ENCODE measurements around the gene SPAG4. TPM values are rescaled to one million over a fixed set of nuclear protein-coding genes. Genes with fewer than 3 reads are reported as not detected.

Gene SPAG4
- polyA plus RNA-seq, 3 donors, result 0.12 to 0.51 TPM; not detected in 1

GRCh38 chr20:35578469-35578868 lies 37.2 kb upstream of the SPAG4 start:
- Histone ChIP-seq H3K4me3 (replicated peaks in 1 of 3; ENCODE audit: low read depth in 2 of 3, low read length in 3 of 3) (no peak overlapping the region), H3K9me3 (replicated peaks in 1 of 2; ENCODE audit: control insufficient read depth in 1 of 2, insufficient read depth in 1 of 2, low read length in 2 of 2) (peaks cover 0 to 6% of the 10 kb centered on the region in 2 donors), H3K27me3 (ENCODE audit: control insufficient read depth in 2 of 2, insufficient read depth in 2 of 2, low read length in 2 of 2) (no peaks in the 10 kb centered on the region), H3K4me1 (ENCODE audit: control insufficient read depth in 1 of 2, insufficient read depth in 2 of 2, low read length in 2 of 2) (no peaks in the 10 kb centered on the region), H3K4me2 (replicated peaks; ENCODE audit: extremely low read depth, low read length, poor library complexity, severe bottlenecking) (no peak overlapping the region), H3K79me2 (ENCODE audit: insufficient read depth, low read length) (no peaks in the 10 kb centered on the region), H3K9ac (ENCODE audit: insufficient read depth, low read length, poor library complexity, severe bottlenecking) (no peak overlapping the region), H3K36me3 (replicated peaks in 1 of 2; ENCODE audit: control insufficient read depth in 1 of 2, insufficient read depth in 2 of 2, low read length in 2 of 2) (no peaks in the 10 kb centered on the region), H2AFZ (ENCODE audit: insufficient read depth, low read depth, low read length, poor library complexity, severe bottlenecking) (no peak overlapping the region), H3K27ac (ENCODE audit: low read depth in 1 of 2, low read length in 2 of 2) (no peak overlapping the region), H4K20me1 (ENCODE audit: insufficient read depth, low read length) (no peaks in the 10 kb centered on the region)
- Mint-ChIP-seq H3K9me3 (peaks cover 4 to 18% (median 10%) of the 10 kb centered on the region in 7 donors), H3K27ac (no peak overlapping the region), H3K4me1 (no peaks in the 10 kb centered on the region), H3K4me3 (no peak overlapping the region), H3K36me3 (no peaks in the 10 kb centered on the region), H3K27me3 (ENCODE audit: low read depth in 3 of 3) (peaks cover 4 to 6% (median 4%) of the 10 kb centered on the region in 3 donors)
- intact Hi-C loops (cut with micrococcal nuclease), result no loop called here
- no peak for DNase-seq
- TF ChIP-seq CTCF (IDR thresholded peaks at IDR 0.05), result no peak
- 91% methylated on average over 8 of the region's 8 CpGs for WGBS (ENCODE audit: insufficient coverage)

GRCh38 chr20:35579196-35579595 lies 36.4 kb upstream of the SPAG4 start:
- Histone ChIP-seq H3K79me2 (ENCODE audit: insufficient read depth, low read length) (no peaks in the 10 kb centered on the region), H3K27me3 (ENCODE audit: control insufficient read depth in 2 of 2, insufficient read depth in 2 of 2, low read length in 2 of 2) (no peaks in the 10 kb centered on the region), H3K9ac (ENCODE audit: insufficient read depth, low read length, poor library complexity, severe bottlenecking) (no peak overlapping the region), H3K4me1 (ENCODE audit: control insufficient read depth in 1 of 2, insufficient read depth in 2 of 2, low read length in 2 of 2) (no peaks in the 10 kb centered on the region), H3K27ac (ENCODE audit: low read depth in 1 of 2, low read length in 2 of 2) (no peak overlapping the region), H4K20me1 (ENCODE audit: insufficient read depth, low read length) (no peaks in the 10 kb centered on the region), H3K36me3 (replicated peaks in 1 of 2; ENCODE audit: control insufficient read depth in 1 of 2, insufficient read depth in 2 of 2, low read length in 2 of 2) (no peaks in the 10 kb centered on the region), H3K4me3 (replicated peaks in 1 of 3; ENCODE audit: low read depth in 2 of 3, low read length in 3 of 3) (no peak overlapping the region), H3K4me2 (replicated peaks; ENCODE audit: extremely low read depth, low read length, poor library complexity, severe bottlenecking) (no peak overlapping the region), H2AFZ (ENCODE audit: insufficient read depth, low read depth, low read length, poor library complexity, severe bottlenecking) (no peak overlapping the region), H3K9me3 (replicated peaks in 1 of 2; ENCODE audit: control insufficient read depth in 1 of 2, insufficient read depth in 1 of 2, low read length in 2 of 2) (peaks cover 0 to 6% of the 10 kb centered on the region in 2 donors)
- WGBS (ENCODE audit: insufficient coverage), result 100% methylated on average over 2 of the region's 6 CpGs
- Mint-ChIP-seq H3K27me3 (ENCODE audit: low read depth in 3 of 3) (peaks cover 4 to 5% (median 4%) of the 10 kb centered on the region in 3 donors), H3K36me3 (no peaks in the 10 kb centered on the region), H3K4me3 (no peak overlapping the region), H3K9me3 (peaks cover 0 to 12% (median 8%) of the 10 kb centered on the region in 7 donors), H3K27ac (no peak overlapping the region), H3K4me1 (no peaks in the 10 kb centered on the region)
- no peak for TF ChIP-seq CTCF (IDR thresholded peaks at IDR 0.05)
- no peak for DNase-seq
- intact Hi-C loops (cut with micrococcal nuclease), result no loop called here
